Body of pancreas (tissue), 4 donors: ENCODE results near the gene ZNF808. TPM values are rescaled to one million over a fixed set of nuclear protein-coding genes. Genes with fewer than 3 reads are reported as not detected.
"Not testable (repeated sequence)": the region's sequence is repeated elsewhere in the genome, so short reads cannot be mapped to it uniquely, and the experiment has no call there.

Experiments used
- ATAC-seq: fragments of 150-250 bp; one replicate; pipeline ENCODE4 v1.9.1; 2016
- DNase-seq, 4 donors: peaks; one replicate each; pipeline ENCODE4 v3.0.0-alpha.2; 2019
- H3K27ac ChIP-seq, 4 donors: fragments of 200-600 bp; sonication (generic); 1 replicate in 3 of 4; 2 replicates in 1 of 4; pipeline versions ENCODE4 v1.5.1 to v1.6.1; 2016 to 2019; ENCODE audit warnings: mild to moderate bottlenecking in 1 of 4, mixed read lengths in 1 of 4, moderate library complexity in 1 of 4
- H3K27me3 ChIP-seq, 2 donors: fragments of 200-600 bp; sonication (generic); one replicate each; pipeline ENCODE4 v1.6.0; 2016; ENCODE audit warnings: mild to moderate bottlenecking in 1 of 2
- H3K36me3 ChIP-seq, 2 donors: fragments of 200-600 bp; sonication (generic); replicated peaks in 1 of 2; 2 replicates each; pipeline ENCODE4 v1.5.1; 2016; ENCODE audit warnings: low read depth in 2 of 2; ENCODE audit not compliant: insufficient read depth in 1 of 2
- H3K4me1 ChIP-seq: fragments of 200-600 bp; sonication (generic); one replicate; pipeline ENCODE4 v1.6.0; 2016
- H3K4me3 ChIP-seq, 2 donors: fragments of 200-600 bp; sonication (generic); 1 replicate in 1 of 2; 2 replicates in 1 of 2; pipeline ENCODE4 v1.5.1; 2016 to 2019
- H3K9me3 ChIP-seq, 3 donors: fragments of 200-600 bp; sonication (generic); 1 replicate in 2 of 3; 2 replicates in 1 of 3; pipeline ENCODE4 v1.5.1; 2016
- CTCF ChIP-seq, 7 experiments: fragments of 450-650 bp in 4 of 7; fragments of 200-600 bp in 3 of 7; sonication (generic) in 3 of 7; IDR thresholded peaks; one replicate each; pipeline ENCODE4 v1.5.1; 2016 to 2019; ENCODE audit warnings: antibody characterized with exemption in 7 of 7
- POLR2A ChIP-seq, 3 donors: fragments of 450-650 bp; IDR thresholded peaks; one replicate each; pipeline ENCODE4 v1.6.1; 2016; ENCODE audit warnings: antibody characterized with exemption in 3 of 3, mild to moderate bottlenecking in 2 of 3
- WGBS, 2 donors: methylation state at CpG; one replicate each; pipeline ENCODE4 v1.1.5; 2017; 5-methylcytosine and 5-hydroxymethylcytosine counted together
- intact Hi-C: fragments of 100-400 bp; cut with DNase I; formaldehyde crosslinking; loops from one replicate; pipeline ENCODE4 v1.15.1; 2023
- total RNA-seq, 2 donors: library from RNA; depleted of rRNA; stranded (reverse); fragments of >200 nt; gene quantifications; one replicate each; pipeline ENCODE4 v1.1.0, GENCODE V29; 2016

ZNF808 gene
- total RNA-seq, 2 donors from 2014 or later, result 9.3 to 10.9 TPM

GRCh38 chr19:52566121-52566520, 38.7 kb downstream of the ZNF808 start:
- peaks cover 0 to 15% (median 2%) of the 10 kb centered on the region in 3 donors for H3K9me3 ChIP-seq
- no peak for TF ChIP-seq CTCF (IDR thresholded peaks at IDR 0.05)
- no peak for TF ChIP-seq POLR2A (IDR thresholded peaks at IDR 0.05)

GRCh38 chr19:52566588-52566987, 39.1 kb downstream of the ZNF808 start:
- ATAC-seq (no peak), DNase-seq (no peak)
- WGBS, 2 donors, result 93 to 98% methylated on average over 2 of the region's 2 CpGs
- H3K27me3 ChIP-seq, result no peaks in the 10 kb centered on the region
- H3K9me3 ChIP-seq, result peaks cover 0 to 11% (median 2%) of the 10 kb centered on the region in 3 donors
- no peak overlapping the region for H3K4me3 ChIP-seq
- H3K36me3 ChIP-seq, result no peaks in the 10 kb centered on the region
- no peak for TF ChIP-seq POLR2A (IDR thresholded peaks at IDR 0.05)
- no peak for TF ChIP-seq CTCF (IDR thresholded peaks at IDR 0.05)
- H3K4me1 ChIP-seq, result peaks cover 8% of the 10 kb centered on the region
- H3K27ac ChIP-seq, result no peak overlapping the region
- intact Hi-C loops, result no loop called here

More at GRCh38 chr19:52566121-52566520, 38.7 kb downstream of the ZNF808 start:
- 87 to 92% methylated on average over 6 of the region's 6 CpGs for WGBS, 2 donors
- no peaks in the 10 kb centered on the region for H3K36me3 ChIP-seq
- DNase-seq (no peak), ATAC-seq (no peak)
- intact Hi-C loops, result no loop called here
- H3K27me3 ChIP-seq, result no peaks in the 10 kb centered on the region
- H3K4me3 ChIP-seq, result no peak overlapping the region
- peaks cover 7% of the 10 kb centered on the region for H3K4me1 ChIP-seq
- H3K27ac ChIP-seq, result no peak overlapping the region

- H3K27me3 ChIP-seq, result no peaks in the 10 kb centered on the region
- WGBS, 2 donors, result 95 to 98% methylated on average over 14 of the region's 14 CpGs
- H3K4me3 ChIP-seq, result no peak overlapping the region
- no peak overlapping the region for H3K27ac ChIP-seq
- H3K36me3 ChIP-seq, result no peaks in the 10 kb centered on the region
- ATAC-seq (no peak), DNase-seq (no peak)
- H3K4me1 ChIP-seq, result peaks cover 8% of the 10 kb centered on the region
- intact Hi-C loops, result no loop called here
- no peak for TF ChIP-seq CTCF (IDR thresholded peaks at IDR 0.05)
- no peak for TF ChIP-seq POLR2A (IDR thresholded peaks at IDR 0.05)
- H3K9me3 ChIP-seq, result peaks cover 0 to 6% (median 2%) of the 10 kb centered on the region in 3 donors
Measured at GRCh38 chr19:52567921-52568320, 40.5 kb downstream of the ZNF808 start.

- WGBS, 2 donors, result 4 to 7% methylated on average over 13 of the region's 13 CpGs
- peak; percentile 44 for ATAC-seq
- peak in 2 of 4 donors; percentile 30 to 33 for DNase-seq
- intact Hi-C loops, H3K9me3 ChIP-seq, H3K36me3 ChIP-seq, H3K27me3 ChIP-seq, H3K4me1 ChIP-seq: not testable (repeated sequence)
- H3K27ac ChIP-seq, result peak overlapping the region; percentile 45 to 87 (median 62)
- peak overlapping the region in 1 of 2 donors; percentile 65 for H3K4me3 ChIP-seq
Measured at GRCh38 chr19:52569638-52569999, 42.2 kb downstream of the ZNF808 start.

- Histone ChIP-seq H3K27ac (peak within 1 kb of the TSS; percentile 45 to 87 (median 62)), H3K4me3 (peak within 1 kb of the TSS; percentile 65 to 87), H3K4me1 (peaks cover 8% of the 10 kb centered on the region), H3K9me3 (no peaks in the 10 kb centered on the region), H3K27me3 (no peaks in the 10 kb centered on the region), H3K36me3 (peaks cover 0 to 3% of the 10 kb centered on the region in 2 donors)
- intact Hi-C loops, result no loop called here
- DNase-seq (peak; percentile 92 to 96 (median 94)), ATAC-seq (peak; percentile 98)
- TF ChIP-seq CTCF (IDR thresholded peaks at IDR 0.05) (peak in 5 of 7 experiments; percentile 17 to 43 (median 31)), POLR2A (IDR thresholded peaks at IDR 0.05) (peak; percentile 43 to 90 (median 88))
- WGBS, 2 donors, result 0 to 1% methylated on average over 35 to 57 of the region's 57 CpGs
Measured at GRCh38 chr19:52570000-52570861, 42.8 kb downstream of the ZNF808 start, which contains the start of gene ZNF701. TSS of gene ZNF701 (plus strand) at chr19:52570287. CDS start at chr19:52574148, 3,861 bp downstream.
